GM12874 (cell line): ENCODE data around the gene NPW.
A peak's percentile ranks its signal among the peaks of the same experiment; 100 is the strongest.

ENCODE experiments used
- TF ChIP-seq, protein P1 (sequence below): IDR thresholded peaks from 2 replicates; pipeline ENCODE4 v1.5.1; 2011; ENCODE audit warnings: low read depth, mild to moderate bottlenecking, control low read depth, low read length, moderate library complexity; ENCODE audit not compliant: insufficient read depth

Gene NPW

DNA sequence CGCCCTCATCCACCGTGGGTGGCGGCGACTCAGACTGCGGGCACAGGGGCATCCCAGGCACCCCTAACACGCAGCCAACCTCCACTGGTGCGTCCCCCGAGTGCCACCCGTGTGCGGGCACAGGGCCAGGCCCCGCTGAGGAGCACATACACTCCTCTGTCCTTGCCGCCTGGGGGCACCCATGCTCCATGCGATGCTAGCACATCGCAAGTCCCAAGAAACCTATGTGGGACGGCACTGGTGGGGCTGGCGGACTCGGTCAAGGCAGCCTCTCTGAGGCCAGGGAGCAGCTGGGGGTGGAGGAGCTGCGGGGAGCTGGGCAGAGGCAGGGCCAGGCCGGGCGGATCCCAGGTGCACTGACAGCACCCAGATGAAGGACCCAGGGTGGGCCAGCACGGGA lies 13.9 kb upstream of the NPW start:
- TF ChIP-seq, protein P1, sequence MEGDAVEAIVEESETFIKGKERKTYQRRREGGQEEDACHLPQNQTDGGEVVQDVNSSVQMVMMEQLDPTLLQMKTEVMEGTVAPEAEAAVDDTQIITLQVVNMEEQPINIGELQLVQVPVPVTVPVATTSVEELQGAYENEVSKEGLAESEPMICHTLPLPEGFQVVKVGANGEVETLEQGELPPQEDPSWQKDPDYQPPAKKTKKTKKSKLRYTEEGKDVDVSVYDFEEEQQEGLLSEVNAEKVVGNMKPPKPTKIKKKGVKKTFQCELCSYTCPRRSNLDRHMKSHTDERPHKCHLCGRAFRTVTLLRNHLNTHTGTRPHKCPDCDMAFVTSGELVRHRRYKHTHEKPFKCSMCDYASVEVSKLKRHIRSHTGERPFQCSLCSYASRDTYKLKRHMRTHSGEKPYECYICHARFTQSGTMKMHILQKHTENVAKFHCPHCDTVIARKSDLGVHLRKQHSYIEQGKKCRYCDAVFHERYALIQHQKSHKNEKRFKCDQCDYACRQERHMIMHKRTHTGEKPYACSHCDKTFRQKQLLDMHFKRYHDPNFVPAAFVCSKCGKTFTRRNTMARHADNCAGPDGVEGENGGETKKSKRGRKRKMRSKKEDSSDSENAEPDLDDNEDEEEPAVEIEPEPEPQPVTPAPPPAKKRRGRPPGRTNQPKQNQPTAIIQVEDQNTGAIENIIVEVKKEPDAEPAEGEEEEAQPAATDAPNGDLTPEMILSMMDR, result peak; percentile 16; the same call in 1 of the 2 replicates

DNA sequence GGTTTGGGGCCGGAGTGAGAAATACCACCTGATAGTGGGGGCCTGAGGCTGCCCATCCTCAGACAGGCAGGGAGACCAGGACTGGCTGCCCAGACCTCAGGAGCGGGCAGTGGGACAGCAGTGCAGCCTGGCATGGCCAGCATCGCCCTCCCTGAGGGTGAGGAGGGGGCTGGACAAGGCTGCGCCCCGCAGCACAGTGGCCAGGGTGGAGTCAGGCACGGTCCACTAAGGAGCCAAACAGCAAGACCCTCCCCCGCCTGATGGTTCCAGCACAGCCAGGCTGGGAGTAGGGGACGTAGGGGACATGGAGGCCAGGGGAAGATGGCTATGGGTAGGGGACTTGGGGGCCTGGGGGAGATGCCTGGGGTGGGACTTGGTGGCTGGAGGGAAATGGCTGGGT lies 13.3 kb upstream of the NPW start:
- TF ChIP-seq, protein P1, result no peak

DNA sequence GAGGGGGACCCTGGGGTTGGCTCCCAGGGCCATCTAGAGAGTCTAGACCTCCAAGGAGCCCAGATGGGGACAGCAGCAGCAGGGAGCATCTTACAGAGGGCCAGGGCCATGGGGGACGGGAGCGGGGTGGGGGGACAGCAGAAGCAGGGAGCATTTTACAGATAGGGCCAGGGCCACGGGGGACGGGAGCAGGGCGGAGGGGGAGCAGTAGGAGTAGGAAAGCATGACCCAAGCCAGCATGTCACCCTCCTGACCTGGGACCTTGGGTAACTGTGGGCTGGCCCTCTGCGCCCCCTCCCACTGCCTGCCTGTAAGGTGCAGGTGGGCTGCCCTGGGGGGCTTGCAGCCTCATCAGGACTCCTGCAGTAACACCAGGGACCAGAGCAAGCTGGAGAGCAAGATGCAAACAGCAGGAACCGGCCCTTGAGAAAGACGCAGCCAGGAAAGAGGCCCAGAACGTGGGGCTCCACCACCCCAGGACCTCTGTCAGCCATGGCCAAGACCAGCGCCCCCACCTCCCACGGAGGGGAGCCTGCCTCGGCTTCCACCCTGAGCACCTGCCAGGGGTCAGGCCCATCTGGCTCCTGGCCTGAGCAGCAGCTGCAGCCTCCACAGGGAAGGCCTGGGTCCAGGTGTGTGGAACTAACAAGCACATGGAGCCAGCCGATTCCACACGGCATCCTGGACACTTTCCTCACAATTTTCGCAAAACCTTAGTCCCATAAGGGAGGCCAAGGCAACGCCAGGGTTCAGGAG lies 12.3 kb upstream of the NPW start:
- TF ChIP-seq, protein P1, result no peak

DNA sequence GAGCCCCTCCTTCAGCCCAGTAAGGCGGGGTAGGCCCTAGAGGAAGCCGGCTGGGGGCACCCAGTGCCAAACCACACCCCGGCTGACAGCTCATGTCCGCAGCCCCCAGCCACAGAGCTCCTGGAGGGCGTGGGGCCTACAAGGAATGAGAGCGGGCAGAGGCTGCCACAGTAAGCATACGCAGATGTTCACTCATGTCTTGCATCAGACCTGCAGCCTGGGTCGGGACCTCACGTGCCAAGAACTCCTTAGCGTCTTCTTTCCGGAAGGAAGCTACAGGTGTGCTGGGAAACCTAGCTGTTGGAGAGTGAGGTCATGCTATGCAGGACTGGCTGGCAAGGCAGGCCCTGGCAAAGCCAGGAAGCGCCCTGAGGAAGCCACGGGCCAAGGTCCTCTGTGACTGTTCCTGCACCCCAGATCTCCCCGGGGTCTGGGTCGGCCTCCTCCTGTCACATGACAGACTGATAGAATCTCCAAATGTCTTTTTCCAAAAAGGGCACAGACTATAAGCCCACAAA lies 11.5 kb upstream of the NPW start:
- TF ChIP-seq, protein P1, result no peak

DNA sequence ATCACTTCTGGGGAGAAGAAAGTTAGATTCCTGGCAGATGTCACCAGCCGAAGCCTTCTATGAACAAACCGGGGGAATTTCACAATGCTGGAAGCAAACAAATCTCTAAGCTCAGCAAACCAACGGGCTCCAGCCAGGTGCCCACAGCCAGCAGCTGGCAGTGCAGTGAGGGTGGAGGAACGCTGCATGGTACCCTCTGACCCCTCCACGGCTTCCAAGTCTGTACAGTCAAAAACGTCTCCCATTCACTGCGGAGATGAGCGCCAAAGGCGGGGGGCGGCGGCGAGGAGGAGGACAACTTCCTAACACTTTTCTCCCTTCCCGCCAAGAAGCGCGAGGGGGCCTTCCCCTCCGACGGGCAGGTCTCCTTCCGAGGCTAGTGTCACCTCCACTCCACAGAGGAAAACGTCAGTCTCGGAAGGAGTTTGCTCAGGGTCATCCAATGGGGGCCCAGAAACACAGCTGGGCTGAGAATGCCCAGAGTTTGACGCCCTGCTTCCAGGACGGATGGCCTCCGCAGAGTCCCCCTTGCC lies 10.9 kb upstream of the NPW start:
- TF ChIP-seq, protein P1, result no peak

DNA sequence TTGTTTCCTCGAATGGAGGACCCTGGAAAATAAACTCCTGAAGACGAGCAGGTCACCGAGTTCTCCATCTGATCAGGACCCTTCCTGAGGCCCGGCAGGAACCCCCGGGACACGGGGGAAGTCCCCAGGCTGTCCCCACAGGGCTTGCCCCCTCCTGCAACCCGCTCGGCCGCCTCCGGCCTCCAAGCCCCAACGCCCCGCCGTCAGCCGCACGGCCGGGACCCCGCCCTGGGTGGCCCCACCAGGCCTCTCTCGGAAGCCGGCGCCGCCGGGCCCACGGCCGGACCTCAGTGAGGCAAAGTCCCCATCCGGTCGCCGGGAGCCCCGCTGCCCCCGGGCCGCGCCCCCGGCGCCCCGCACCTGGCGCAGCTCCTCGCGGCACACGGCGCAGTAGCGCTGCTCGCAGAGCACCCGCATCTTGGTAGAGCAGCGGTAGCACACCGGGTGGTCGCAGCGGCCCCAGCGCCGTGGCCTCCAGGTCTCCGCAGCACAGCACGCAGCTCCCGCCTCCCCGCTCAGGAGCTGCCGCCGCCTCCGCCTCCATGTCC lies 10.3 kb upstream of the NPW start:
- TF ChIP-seq, protein P1, result no peak

DNA sequence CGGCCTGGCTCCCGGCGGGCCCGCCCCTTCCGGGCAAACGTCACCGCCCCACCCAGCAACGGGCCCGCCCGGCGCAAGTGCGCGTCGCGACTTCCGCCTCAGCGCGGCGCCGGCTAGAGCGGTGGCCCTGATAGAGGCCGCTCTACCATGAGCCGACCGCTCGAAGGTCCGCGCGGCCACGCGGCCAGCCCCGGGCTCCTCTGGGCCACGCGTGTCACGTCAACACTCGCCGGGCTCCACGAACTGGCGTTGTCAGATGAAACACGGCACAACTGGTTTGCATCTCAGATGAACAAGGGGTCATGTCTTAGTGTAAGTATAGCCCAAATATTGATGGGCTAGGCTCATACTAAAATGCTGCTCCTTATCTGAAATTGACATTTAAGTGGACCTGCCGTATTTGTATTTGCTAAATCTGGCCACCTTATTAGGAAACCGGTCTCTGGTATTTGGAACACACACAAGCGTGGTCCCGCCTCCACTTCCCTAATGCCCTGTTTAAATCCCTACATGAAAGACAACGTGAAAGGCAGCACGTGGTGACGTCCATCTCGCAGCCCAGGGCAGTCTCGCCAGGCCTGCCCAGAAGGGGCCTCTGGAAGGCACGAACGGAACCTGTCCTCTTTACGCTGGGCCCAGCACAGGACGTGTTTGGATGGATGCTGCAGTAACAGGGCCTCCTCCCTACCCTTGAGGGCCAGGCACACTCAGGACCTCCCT lies 9.6 kb upstream of the NPW start, which contains the start of gene ZNF598:
TSS of gene ZNF598 (minus strand) at position 31 of the 720 bp plus-strand sequence.
- TF ChIP-seq, protein P1, result no peak; the same call in 1 of the 2 replicates
